Subcutaneous preadipocyte (primary cell): ENCODE data around the gene AKIP1. TPM values are rescaled to one million over a fixed set of nuclear protein-coding genes. Genes with fewer than 3 reads are reported as not detected.

Experiments used
- small RNA-seq: library from RNA; depleted of rRNA; stranded (forward); fragments of <200 nt; gene quantifications from one replicate; pipeline ENCODE3, GENCODE V24; 2012
- total RNA-seq: library from RNA; depleted of rRNA; stranded (reverse); fragments of >200 nt; gene quantifications from 2 replicates; pipeline ENCODE4 v1.2.3, GENCODE V29; 2012

AKIP1 gene
- 26.0 and 27.2 TPM in 2 replicates for total RNA-seq

GRCh38 chr11:8911029-8911823 is at the start of gene AKIP1:
AKIP1 (plus strand) TSS chr11:8911189; CDS start chr11:8911450, 261 bp downstream.

GRCh38 chr11:8932564-8933180 is 21.7 kb downstream of the AKIP1 start, which contains the start of gene C11orf16:
C11orf16 (minus strand) TSS chr11:8932947; CDS start chr11:8932308, 639 bp downstream.

GRCh38 chr11:8942518-8943066 is 31.6 kb downstream of the AKIP1 start, which contains the start of gene ASCL3:
ASCL3 (minus strand) TSS chr11:8943016; CDS start chr11:8938161, 4,855 bp downstream.

DNA sequence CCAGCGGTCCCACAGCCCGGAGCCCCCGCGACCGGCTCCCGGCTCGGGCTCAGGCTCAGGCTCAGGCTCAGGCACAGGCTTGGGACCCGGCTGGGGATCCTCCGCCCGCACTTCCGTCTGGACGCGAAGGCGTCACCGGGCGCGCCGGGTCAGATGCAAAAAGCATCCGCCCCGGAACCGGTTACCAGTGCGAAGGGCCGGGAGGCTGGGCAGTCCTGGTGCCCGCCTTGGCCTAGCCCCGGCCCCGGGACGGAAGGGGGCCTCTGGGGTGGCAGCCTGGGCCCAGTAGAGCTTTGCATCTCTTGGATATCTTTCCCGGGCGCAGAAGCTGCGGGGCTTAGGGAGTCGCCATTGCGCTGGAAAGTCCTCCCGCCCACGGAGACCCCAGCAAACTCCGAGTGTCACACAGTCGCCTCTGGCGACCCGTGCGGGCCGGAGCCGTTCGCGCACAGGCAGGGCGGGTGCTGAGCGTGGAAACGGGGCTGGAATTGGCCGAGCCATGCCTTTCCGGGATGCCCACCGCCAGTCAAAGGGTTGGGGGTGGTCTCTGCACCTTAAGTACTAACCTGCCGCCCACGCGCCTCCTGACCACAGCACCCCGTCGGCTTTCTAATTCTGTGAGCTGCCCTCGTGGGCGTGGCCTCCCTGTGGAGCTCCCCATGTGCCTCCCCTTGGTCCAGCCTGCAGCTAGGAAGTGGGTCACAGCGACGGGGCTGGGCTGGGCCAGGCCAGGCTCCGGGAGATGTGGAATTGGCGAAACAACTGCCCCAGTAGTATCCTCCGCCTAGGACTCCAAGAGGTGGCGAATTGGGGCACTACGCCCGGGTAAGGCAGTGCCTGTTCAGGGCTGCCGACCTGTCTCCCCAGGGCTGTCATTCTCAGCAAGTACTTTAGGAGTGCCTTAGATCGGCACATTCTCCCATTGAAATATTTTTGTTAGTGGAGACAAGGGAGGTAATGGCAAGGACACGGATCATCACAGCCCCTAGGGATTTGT is 53.6 kb downstream of the AKIP1 start, which contains the start of gene TMEM9B:
Gene TMEM9B, minus strand, starts transcription at position 119 of the 997 bp plus-strand sequence. CDS start 129 bp downstream, outside the sequence.

Small RNA genes within 50 kb of the gene (small RNA-seq; reads per million reads assigned to genes)
- gene RF00019 = not detected

Other genes starting within 250 kb of the AKIP1 start
- 3.7 and 6.6 TPM in 2 replicates for gene TRIM66, start 228.5 kb upstream of the AKIP1 start, total RNA-seq
- gene RPL27A, start 228.4 kb upstream of the AKIP1 start, total RNA-seq = 578 and 1,099 TPM in 2 replicates
- gene C11orf16, start 21.8 kb downstream of the AKIP1 start, total RNA-seq = not detected in 2 replicates
- gene ASCL3, start 31.8 kb downstream of the AKIP1 start, total RNA-seq = not detected in 2 replicates
- 22.7 and 26.8 TPM in 2 replicates for gene TMEM9B, start 53.3 kb downstream of the AKIP1 start, total RNA-seq
- 4.0 and 9.6 TPM in 2 replicates for gene NRIP3, start 92.8 kb downstream of the AKIP1 start, total RNA-seq
- gene SCUBE2, start 180.4 kb downstream of the AKIP1 start, total RNA-seq = 0.20 and 0.73 TPM in 2 replicates